IMR-90 (cell line): ENCODE measurements around the gene STPG4. TPM values are rescaled to one million over a fixed set of nuclear protein-coding genes. Genes with fewer than 3 reads are reported as not detected.

Source experiments
- ATAC-seq: fragments of 200-7000 bp; cut with Tn5 transposase; 2 replicates; pipeline ENCODE4 v1.9.1; 2020; ENCODE audit warnings: low read depth, mild to moderate bottlenecking, moderate library complexity
- BruUV-seq: library from RNA; stranded (reverse); fragments of 400-500 nt; replicated peaks from 2 replicates; lab custom pipeline; 2021; lab: Mats Ljungman, UMichigan
- CTCF ChIA-PET: fragments of 300-600 bp; formaldehyde crosslinking; extraction: SDS; loops from one replicate; lab custom pipeline; 2021; ENCODE audit warnings: antibody characterized with exemption; lab: Yijun Ruan, JAX
- POLR2A ChIA-PET: fragments of 300-600 bp; sonication (Branson Sonifier 250); formaldehyde crosslinking; loops from one replicate; lab custom pipeline; 2022; ENCODE audit warnings: antibody characterized with exemption; ENCODE audit not compliant: unreplicated experiment; lab: Charles Lee
- DNase-seq: peaks from one replicate; pipeline ENCODE4 v3.0.0; 2013
- H2AFZ ChIP-seq: replicated peaks from 2 replicates; pipeline ENCODE3; 2013; ENCODE audit warnings: low read length, mild to moderate bottlenecking; ENCODE audit not compliant: poor library complexity
- H2AK5ac ChIP-seq: 2 replicates; pipeline ENCODE4 v1.6.1; 2013; ENCODE audit warnings: low read depth, low read length, inconsistent platforms
- H2AK9ac ChIP-seq: replicated peaks from 2 replicates; pipeline ENCODE3; 2013; ENCODE audit warnings: mild to moderate bottlenecking, low read depth, low read length, moderate library complexity; ENCODE audit not compliant: poor library complexity
- H2BK120ac ChIP-seq: 2 replicates; pipeline ENCODE4 v1.6.1; 2013; ENCODE audit warnings: low read depth, low read length, inconsistent platforms
- H2BK15ac ChIP-seq: 3 replicates; pipeline ENCODE4 v1.6.1; 2013; ENCODE audit warnings: low read depth, low read length, inconsistent platforms
- H2BK20ac ChIP-seq: 2 replicates; pipeline ENCODE4 v1.6.1; 2013; ENCODE audit warnings: low read depth, mild to moderate bottlenecking, inconsistent platforms, low read length, moderate library complexity
- H2BK5ac ChIP-seq: 2 replicates; pipeline ENCODE4 v1.6.1; 2013; ENCODE audit warnings: mild to moderate bottlenecking, low read depth, low read length, inconsistent platforms; ENCODE audit not compliant: poor library complexity, severe bottlenecking
- H3K14ac ChIP-seq: replicated peaks from 2 replicates; pipeline ENCODE4 v1.6.1; 2013; ENCODE audit warnings: low read depth, low read length, inconsistent platforms
- H3K18ac ChIP-seq: 2 replicates; pipeline ENCODE4 v1.6.1; 2013; ENCODE audit warnings: low read depth, low read length, control low read depth
- H3K23ac ChIP-seq: 2 replicates; pipeline ENCODE4 v1.6.1; 2013; ENCODE audit warnings: low read depth, low read length, inconsistent platforms
- H3K27ac ChIP-seq: 2 replicates; pipeline ENCODE4 v1.5.1; 2013; ENCODE audit warnings: mild to moderate bottlenecking, control low read depth, low read length; ENCODE audit not compliant: insufficient read depth
- H3K27me3 ChIP-seq: 2 replicates; pipeline ENCODE4 v1.6.1; 2013; ENCODE audit warnings: low read length; ENCODE audit not compliant: control insufficient read depth, insufficient read depth
- H3K36me3 ChIP-seq: 2 replicates; pipeline ENCODE4 v1.6.1; 2013; ENCODE audit warnings: low read length, mixed read lengths; ENCODE audit not compliant: control insufficient read depth, insufficient read depth
- H3K4ac ChIP-seq: 2 replicates; pipeline ENCODE4 v1.6.1; 2013; ENCODE audit warnings: low read depth, low read length, inconsistent platforms
- H3K4me1 ChIP-seq: 2 replicates; pipeline ENCODE4 v1.6.1; 2013; ENCODE audit warnings: low read length, mixed read lengths; ENCODE audit not compliant: control insufficient read depth, insufficient read depth
- H3K4me2 ChIP-seq: 2 replicates; pipeline ENCODE4 v1.6.1; 2013; ENCODE audit warnings: low read depth, mild to moderate bottlenecking, control low read depth, low read length, moderate library complexity
- H3K4me3 ChIP-seq: 2 replicates; pipeline ENCODE4 v1.5.1; 2013; ENCODE audit warnings: low read depth, mild to moderate bottlenecking, control low read depth, low read length, moderate library complexity; ENCODE audit not compliant: insufficient read depth
- H3K56ac ChIP-seq: 2 replicates; pipeline ENCODE4 v1.6.1; 2013; ENCODE audit warnings: low read length, inconsistent platforms; ENCODE audit not compliant: insufficient read depth; ENCODE audit errors: extremely low read depth
- H3K79me1 ChIP-seq, 2 experiments: 2 replicates each; pipeline ENCODE4 v1.6.1; 2013; ENCODE audit warnings: low read length in 2 of 2, inconsistent platforms in 1 of 2, low read depth in 1 of 2
- H3K9ac ChIP-seq: 2 replicates; pipeline ENCODE4 v1.6.1; 2013; ENCODE audit warnings: low read depth, low read length, control low read depth
- H3K9me1 ChIP-seq: 2 replicates; pipeline ENCODE4 v1.6.1; 2013; ENCODE audit warnings: low read length, inconsistent platforms; ENCODE audit not compliant: insufficient read depth
- H3K9me3 ChIP-seq: 2 replicates; pipeline ENCODE4 v1.6.1; 2013; ENCODE audit warnings: low read length; ENCODE audit not compliant: control insufficient read depth, insufficient read depth
- H4K20me1 ChIP-seq: 2 replicates; pipeline ENCODE4 v1.6.1; 2013; ENCODE audit warnings: low read length, inconsistent platforms; ENCODE audit not compliant: insufficient read depth
- H4K5ac ChIP-seq: 2 replicates; pipeline ENCODE4 v1.6.1; 2013; ENCODE audit warnings: mild to moderate bottlenecking, low read depth, low read length, control low read depth
- H4K8ac ChIP-seq, 2 experiments: 2 replicates each; pipeline ENCODE4 v1.6.1; 2013; ENCODE audit warnings: low read depth in 2 of 2, low read length in 2 of 2, control low read depth in 1 of 2, inconsistent platforms in 1 of 2
- H4K91ac ChIP-seq: 2 replicates; pipeline ENCODE4 v1.6.1; 2013; ENCODE audit warnings: low read depth, low read length, inconsistent platforms; ENCODE audit not compliant: insufficient read depth
- CEBPB ChIP-seq: IDR thresholded peaks from 2 replicates; pipeline ENCODE4 v1.6.1; 2012; ENCODE audit warnings: low read depth, low read length, improper control_type of control experiment
- CHD1 ChIP-seq: IDR thresholded peaks from 2 replicates; pipeline ENCODE4 v1.6.1; 2012; ENCODE audit warnings: low read depth, low read length, improper control_type of control experiment
- FOS ChIP-seq: fragments of 150-350 bp; IDR thresholded peaks from 2 replicates; pipeline ENCODE4 v1.6.1; 2016; ENCODE audit warnings: low read depth, low read length
- MAZ ChIP-seq: IDR thresholded peaks from 2 replicates; pipeline ENCODE4 v1.6.1; 2012; ENCODE audit warnings: low read depth, mild to moderate bottlenecking, low read length, improper control_type of control experiment, moderate library complexity, borderline replicate concordance
- NFE2L2 ChIP-seq: fragments of 150-350 bp; IDR thresholded peaks from 2 replicates; pipeline ENCODE4 v1.6.1; 2016; ENCODE audit warnings: low read depth, mild to moderate bottlenecking, low read length
- POLR2A ChIP-seq: IDR thresholded peaks from 2 replicates; pipeline ENCODE4 v1.6.1; 2012; ENCODE audit warnings: mild to moderate bottlenecking, low read depth, low read length
- RAD21 ChIP-seq: IDR thresholded peaks from 2 replicates; pipeline ENCODE4 v1.6.1; 2012; ENCODE audit warnings: low read length, improper control_type of control experiment
- RCOR1 ChIP-seq: IDR thresholded peaks from 2 replicates; pipeline ENCODE4 v1.6.1; 2012; ENCODE audit warnings: mild to moderate bottlenecking, low read length, improper control_type of control experiment; ENCODE audit not compliant: insufficient replicate concordance
- RFX5 ChIP-seq: IDR thresholded peaks from 2 replicates; pipeline ENCODE4 v1.8.0; 2012; ENCODE audit warnings: low read depth, mild to moderate bottlenecking, low read length, moderate library complexity
- SMC3 ChIP-seq: fragments of 150-350 bp; IDR thresholded peaks from 2 replicates; pipeline ENCODE4 v1.6.1; 2016; ENCODE audit warnings: low read depth, mild to moderate bottlenecking, antibody characterized with exemption, low read length, moderate library complexity
- WGBS, 2 experiments: methylation state at CpG; one replicate each; pipeline versions ENCODE4 v1.1.5 to v1.1.7; 2013; ENCODE audit warnings: missing lambda C conversion rate in 2 of 2; ENCODE audit not compliant: insufficient read length in 1 of 2; ENCODE audit errors: extremely low coverage in 2 of 2; 5-methylcytosine and 5-hydroxymethylcytosine counted together
- dilution Hi-C: fragments of 300-500 bp; cut with HindIII; formaldehyde crosslinking; loops from one replicate; pipeline ENCODE4 v1.14.3; 2018; ENCODE audit warnings: low sequenced_read_pairs; ENCODE audit not compliant: unreplicated experiment
- in situ Hi-C: fragments of 300-500 bp; cut with MboI; formaldehyde crosslinking; loops from 3 replicates; pipeline ENCODE4 v1.14.3; 2019; ENCODE audit warnings: low sequenced_read_pairs, inconsistent platforms, mixed read lengths
- intact Hi-C: fragments of 100-400 bp; cut with micrococcal nuclease; formaldehyde crosslinking; loops from 2 replicates; pipeline ENCODE4 v1.10.0; 2022
- polyA plus RNA-seq, 3 experiments: library from polyadenylated mRNA; depleted of rRNA; stranded (reverse); fragments of >200 nt; gene quantifications; 2 replicates each; pipeline ENCODE4 v1.2.3, GENCODE V29; 2012; ENCODE audit warnings: low replicate concordance in 1 of 3
- total RNA-seq: library from RNA; depleted of rRNA; stranded (reverse); fragments of >200 nt; gene quantifications from 2 replicates; pipeline ENCODE4 v1.2.3, GENCODE V29; 2012
- TF ChIP-seq, protein P1 (sequence below): conservative IDR thresholded peaks from 2 replicates; pipeline ENCODE4 v1.5.1; 2012; ENCODE audit warnings: mild to moderate bottlenecking, low read depth, low read length, improper control_type of control experiment
- TF ChIP-seq, protein P2 (sequence below): fragments of 150-350 bp; IDR thresholded peaks from 2 replicates; pipeline ENCODE4 v1.6.1; 2017; ENCODE audit warnings: mild to moderate bottlenecking, antibody characterized with exemption, low read length, low read depth
- TF ChIP-seq, protein P3 (sequence below): fragments of 150-350 bp; IDR thresholded peaks from 2 replicates; pipeline ENCODE4 v1.6.1; 2016; ENCODE audit warnings: low read depth, mild to moderate bottlenecking, low read length, moderate library complexity, borderline replicate concordance

STPG4 gene
- total and polyA plus RNA-seq, 2 of the 4 experiments (the other 2 are of a cell fraction), result 0.12 to 0.18 TPM

DNA sequence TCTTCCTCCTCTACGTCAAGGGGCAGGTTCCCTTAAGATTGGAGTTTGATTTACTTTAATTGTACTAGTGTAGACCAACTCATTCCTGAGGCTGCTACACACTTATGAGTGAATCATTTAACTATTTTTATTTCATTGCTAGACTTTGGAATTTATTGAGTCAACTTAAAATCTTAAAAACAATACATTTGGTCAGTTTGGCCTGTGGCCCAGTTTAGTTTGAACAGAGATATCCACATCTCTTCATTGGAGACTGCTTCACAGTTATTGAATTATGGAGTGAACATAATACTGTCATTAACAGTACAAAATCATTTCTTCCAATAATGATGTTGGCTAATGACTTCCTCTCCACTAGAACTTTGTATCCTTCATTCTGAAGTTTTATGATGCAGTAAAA, 34.5 kb upstream of the STPG4 start:
- TF ChIP-seq RFX5, result no peak
- no peak for TF ChIP-seq POLR2A
- no peak for TF ChIP-seq SMC3
- TF ChIP-seq, protein P1, sequence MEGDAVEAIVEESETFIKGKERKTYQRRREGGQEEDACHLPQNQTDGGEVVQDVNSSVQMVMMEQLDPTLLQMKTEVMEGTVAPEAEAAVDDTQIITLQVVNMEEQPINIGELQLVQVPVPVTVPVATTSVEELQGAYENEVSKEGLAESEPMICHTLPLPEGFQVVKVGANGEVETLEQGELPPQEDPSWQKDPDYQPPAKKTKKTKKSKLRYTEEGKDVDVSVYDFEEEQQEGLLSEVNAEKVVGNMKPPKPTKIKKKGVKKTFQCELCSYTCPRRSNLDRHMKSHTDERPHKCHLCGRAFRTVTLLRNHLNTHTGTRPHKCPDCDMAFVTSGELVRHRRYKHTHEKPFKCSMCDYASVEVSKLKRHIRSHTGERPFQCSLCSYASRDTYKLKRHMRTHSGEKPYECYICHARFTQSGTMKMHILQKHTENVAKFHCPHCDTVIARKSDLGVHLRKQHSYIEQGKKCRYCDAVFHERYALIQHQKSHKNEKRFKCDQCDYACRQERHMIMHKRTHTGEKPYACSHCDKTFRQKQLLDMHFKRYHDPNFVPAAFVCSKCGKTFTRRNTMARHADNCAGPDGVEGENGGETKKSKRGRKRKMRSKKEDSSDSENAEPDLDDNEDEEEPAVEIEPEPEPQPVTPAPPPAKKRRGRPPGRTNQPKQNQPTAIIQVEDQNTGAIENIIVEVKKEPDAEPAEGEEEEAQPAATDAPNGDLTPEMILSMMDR, result no peak
- TF ChIP-seq, protein P2, sequence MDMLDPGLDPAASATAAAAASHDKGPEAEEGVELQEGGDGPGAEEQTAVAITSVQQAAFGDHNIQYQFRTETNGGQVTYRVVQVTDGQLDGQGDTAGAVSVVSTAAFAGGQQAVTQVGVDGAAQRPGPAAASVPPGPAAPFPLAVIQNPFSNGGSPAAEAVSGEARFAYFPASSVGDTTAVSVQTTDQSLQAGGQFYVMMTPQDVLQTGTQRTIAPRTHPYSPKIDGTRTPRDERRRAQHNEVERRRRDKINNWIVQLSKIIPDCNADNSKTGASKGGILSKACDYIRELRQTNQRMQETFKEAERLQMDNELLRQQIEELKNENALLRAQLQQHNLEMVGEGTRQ, result no peak
- TF ChIP-seq CEBPB, result peak; percentile 34; the same call in 1 of the 2 replicates
- no peak for TF ChIP-seq RAD21
- TF ChIP-seq NFE2L2, result no peak
- TF ChIP-seq CHD1, result 0 out of 2 replicates have a peak, but pooled peaks have one; percentile 59
- TF ChIP-seq, protein P3, sequence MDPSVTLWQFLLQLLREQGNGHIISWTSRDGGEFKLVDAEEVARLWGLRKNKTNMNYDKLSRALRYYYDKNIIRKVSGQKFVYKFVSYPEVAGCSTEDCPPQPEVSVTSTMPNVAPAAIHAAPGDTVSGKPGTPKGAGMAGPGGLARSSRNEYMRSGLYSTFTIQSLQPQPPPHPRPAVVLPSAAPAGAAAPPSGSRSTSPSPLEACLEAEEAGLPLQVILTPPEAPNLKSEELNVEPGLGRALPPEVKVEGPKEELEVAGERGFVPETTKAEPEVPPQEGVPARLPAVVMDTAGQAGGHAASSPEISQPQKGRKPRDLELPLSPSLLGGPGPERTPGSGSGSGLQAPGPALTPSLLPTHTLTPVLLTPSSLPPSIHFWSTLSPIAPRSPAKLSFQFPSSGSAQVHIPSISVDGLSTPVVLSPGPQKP, result no peak
- peak; percentile 72 for TF ChIP-seq RCOR1
- TF ChIP-seq MAZ, result no peak
- 0 out of 2 replicates have a peak, but pooled peaks have one; percentile 56 for TF ChIP-seq FOS
- Histone ChIP-seq H3K4me1 (peaks cover 27% of the 10 kb centered on the region), H3K18ac (peak overlapping the region; percentile 97), H3K4me3 (no peak overlapping the region), H3K56ac (peak overlapping the region; percentile 88; the same call in 1 of the 2 replicates), H2AFZ (no peak overlapping the region), H3K4ac (peak overlapping the region; percentile 89; the same call in 1 of the 2 replicates), H3K27me3 (no peaks in the 10 kb centered on the region), H3K79me1 (peaks cover 3 to 41% of the 10 kb centered on the region in 2 experiments; a peak in 2 of 4 replicates), H3K9me3 (no peaks in the 10 kb centered on the region), H3K9me1 (peaks cover 14% of the 10 kb centered on the region), H4K8ac (peak overlapping the region; percentile 34 to 85; a peak in 3 of 4 replicates), H3K9ac (no peak overlapping the region), H3K27ac (peak overlapping the region; percentile 77), H3K14ac (no peak overlapping the region), H2AK9ac (no peak overlapping the region), H4K5ac (peak overlapping the region; percentile 72; the same call in 1 of the 2 replicates), H2BK20ac (peak overlapping the region; percentile 98), H3K4me2 (peak overlapping the region; percentile 65; the same call in 1 of the 2 replicates), H4K20me1 (no peaks in the 10 kb centered on the region), H2BK15ac (peak overlapping the region; percentile 48; the same call in 1 of the 3 replicates), H3K23ac (peak overlapping the region; percentile 85; the same call in 1 of the 2 replicates), H4K91ac (peak overlapping the region; percentile 92), H2AK5ac (no peak overlapping the region), H2BK5ac (peak overlapping the region; percentile 99), H3K36me3 (no peaks in the 10 kb centered on the region), H2BK120ac (peak overlapping the region; percentile 97)
- intact Hi-C loops (no loop called here), dilution Hi-C loops (no loop called here), in situ Hi-C loops (no loop called here)
- BruUV-seq, result no TSS peak
- ATAC-seq (peak; percentile 28), DNase-seq (peak; percentile 93)
- no CpG with 5 or more reads among the region's 1 CpG for WGBS, 2 experiments
- POLR2A ChIA-PET, result no interaction called here
- CTCF ChIA-PET, result no interaction called here
